PC-3 (cell line): ENCODE data around the gene MED19. TPM values are rescaled to one million over a fixed set of nuclear protein-coding genes. Genes with fewer than 3 reads are reported as not detected.
A peak's percentile ranks its signal among the peaks of the same experiment; 100 is the strongest.

Experiments used
- ATAC-seq: fragments of 200-7000 bp; cut with Tn5 transposase; 2 replicates; pipeline ENCODE4 v1.9.1; 2020; ENCODE audit warnings: mild to moderate bottlenecking, moderate library complexity
- BruUV-seq: library from RNA; stranded (reverse); fragments of 400-500 nt; replicated peaks from 2 replicates; lab custom pipeline; 2021; lab: Mats Ljungman, UMichigan
- CTCF ChIA-PET: fragments of 300-600 bp; sonication (Branson Sonifier 250); formaldehyde crosslinking; loops from one replicate; lab custom pipeline; 2022; ENCODE audit warnings: antibody characterized with exemption; lab: Charles Lee
- POLR2A ChIA-PET: fragments of 300-600 bp; sonication (Branson Sonifier 250); formaldehyde crosslinking; loops from one replicate; lab custom pipeline; 2022; ENCODE audit warnings: antibody characterized with exemption; ENCODE audit not compliant: unreplicated experiment; lab: Charles Lee
- DNase-seq: peaks from one replicate; pipeline ENCODE4 v3.0.0-alpha.2; 2015
- H2AFZ ChIP-seq: fragments of 300-600 bp; sonication (generic); 2 replicates; pipeline ENCODE4 v1.6.0; 2016; ENCODE audit warnings: antibody characterized with exemption, low read length
- H3F3A ChIP-seq: fragments of 300-600 bp; sonication (generic); one replicate; pipeline ENCODE4 v1.6.0; 2017; ENCODE audit warnings: antibody characterized with exemption, low read length, control low read depth, mild to moderate bottlenecking; ENCODE audit not compliant: unreplicated experiment
- H3K27ac ChIP-seq: fragments of 300-600 bp; sonication (generic); 2 replicates; pipeline ENCODE4 v1.5.1; 2016; ENCODE audit warnings: mild to moderate bottlenecking, low read length
- H3K27me3 ChIP-seq: fragments of 300-600 bp; sonication (generic); 2 replicates; pipeline ENCODE4 v1.6.1; 2016; ENCODE audit warnings: low read length, mixed read lengths
- H3K36me3 ChIP-seq: fragments of 300-600 bp; sonication (generic); 2 replicates; pipeline ENCODE4 v1.6.1; 2016; ENCODE audit warnings: low read depth, mixed run types, low read length, mixed read lengths
- H3K4me1 ChIP-seq: fragments of 300-600 bp; sonication (generic); 2 replicates; pipeline ENCODE4 v1.5.1; 2016; ENCODE audit warnings: low read length; ENCODE audit not compliant: insufficient read depth
- H3K4me2 ChIP-seq: fragments of 300-600 bp; sonication (generic); 2 replicates; pipeline ENCODE4 v1.6.0; 2016; ENCODE audit warnings: low read length
- H3K4me3 ChIP-seq: fragments of 300-600 bp; sonication (generic); 2 replicates; pipeline ENCODE4 v1.5.1; 2016; ENCODE audit warnings: mild to moderate bottlenecking, low read length, mixed read lengths
- H3K79me2 ChIP-seq: fragments of 300-600 bp; sonication (generic); 2 replicates; pipeline ENCODE4 v1.6.1; 2017; ENCODE audit warnings: low read length, mixed read lengths
- H3K9ac ChIP-seq: fragments of 300-600 bp; sonication (generic); 2 replicates; pipeline ENCODE4 v1.6.0; 2016; ENCODE audit warnings: mild to moderate bottlenecking, low read length
- H3K9me2 ChIP-seq: fragments of 300-600 bp; sonication (generic); replicated peaks from 2 replicates; pipeline ENCODE4 v1.6.1; 2016; ENCODE audit warnings: mixed run types, low read length, mixed read lengths
- H3K9me3 ChIP-seq: fragments of 300-600 bp; sonication (generic); 2 replicates; pipeline ENCODE4 v1.6.1; 2016; ENCODE audit warnings: low read length, mixed read lengths
- H4K20me1 ChIP-seq: fragments of 300-600 bp; sonication (generic); 2 replicates; pipeline ENCODE4 v1.6.1; 2016; ENCODE audit warnings: low read length, mixed read lengths
- CTCF ChIP-seq: fragments of 300-600 bp; sonication (generic); conservative IDR thresholded peaks from 2 replicates; pipeline ENCODE4 v1.5.1; 2017; ENCODE audit warnings: antibody characterized with exemption, low read depth, mild to moderate bottlenecking, low read length
- EZH2 ChIP-seq: fragments of 300-600 bp; sonication (generic); IDR thresholded peaks from one replicate; pipeline ENCODE4 v1.6.1; 2017; ENCODE audit warnings: antibody characterized with exemption, mild to moderate bottlenecking, low read length; ENCODE audit not compliant: unreplicated experiment
- EZH2phosphoT487 ChIP-seq: fragments of 300-600 bp; sonication (generic); IDR thresholded peaks from 2 replicates; pipeline ENCODE4 v1.6.1; 2018; ENCODE audit warnings: mild to moderate bottlenecking, antibody characterized with exemption, low read length, borderline replicate concordance
- intact Hi-C: fragments of 100-400 bp; cut with micrococcal nuclease; formaldehyde crosslinking; loops from 2 replicates; pipeline ENCODE4 v1.9.0; 2023
- total RNA-seq: library from RNA; depleted of rRNA; stranded (reverse); fragments of >200 nt; gene quantifications from 2 replicates; pipeline ENCODE4 v1.2.3, GENCODE V29; 2014

The MED19 gene
- total RNA-seq, 1 experiment from 2014 or later: 41.8 TPM

- POLR2A ChIA-PET: interaction anchor here (0.6 to 1.1 kb wide), 2 partner anchors 10 to 49 kb away, joined by 5 read pairs; no protein-coding TSS in a partner anchor
- Histone ChIP-seq H3K9ac (no peak overlapping the region), H3K79me2 (no peaks in the 10 kb centered on the region), H3K36me3 (no peaks in the 10 kb centered on the region), H3K9me3 (no peaks in the 10 kb centered on the region), H3K27ac (no peak overlapping the region), H3K9me2 (no peaks in the 10 kb centered on the region), H3F3A (peaks cover 5% of the 10 kb centered on the region), H3K4me1 (0 out of 2 replicates have a peak, but pooled peaks cover 3% of the 10 kb centered on the region), H4K20me1 (no peaks in the 10 kb centered on the region), H2AFZ (no peak overlapping the region), H3K27me3 (no peaks in the 10 kb centered on the region), H3K4me3 (no peak overlapping the region), H3K4me2 (no peak overlapping the region)
- TF ChIP-seq EZH2phosphoT487 (no peak), CTCF (no peak), EZH2 (no peak)
- BruUV-seq: no TSS peak
- CTCF ChIA-PET: interaction anchor here (0.5 to 2.7 kb wide), 9 partner anchors 9 to 763 kb away, joined by 3 to 46 read pairs (median 5); partner anchors contain the start of gene CTNND1
- intact Hi-C loops: loop anchor here (1.0 kb wide), 1 partner anchor 49 kb away; no protein-coding TSS in a partner anchor
- DNase-seq: no peak
- peak; percentile 6; the same call in 1 of the 2 replicates for ATAC-seq
These were observed 39.2 kb upstream of the MED19 start for GRCh38 chr11:57751176-57751575.

GRCh38 chr11:57746920-57747319 lies 34.9 kb upstream of the MED19 start:
- H4K20me1 ChIP-seq: no peaks in the 10 kb centered on the region
- CTCF ChIA-PET: interaction anchor here (0.6 kb wide), 1 partner anchor 53 kb away, joined by 11 read pairs; no protein-coding TSS in a partner anchor
- H3F3A ChIP-seq: peaks cover 5% of the 10 kb centered on the region
- H3K9ac ChIP-seq: no peak overlapping the region
- DNase-seq: no peak
- no peaks in the 10 kb centered on the region for H3K27me3 ChIP-seq
- no TSS peak for BruUV-seq
- H2AFZ ChIP-seq: no peak overlapping the region
- peaks cover 21% of the 10 kb centered on the region for H3K36me3 ChIP-seq
- no peaks in the 10 kb centered on the region for H3K9me2 ChIP-seq
- TF ChIP-seq EZH2phosphoT487 (no peak), EZH2 (no peak), CTCF (no peak)
- no peak overlapping the region for H3K27ac ChIP-seq
- no peaks in the 10 kb centered on the region for H3K9me3 ChIP-seq
- peaks cover 17% of the 10 kb centered on the region for H3K79me2 ChIP-seq
- no peak overlapping the region for H3K4me3 ChIP-seq
- ATAC-seq: no peak
- H3K4me1 ChIP-seq: 0 out of 2 replicates have a peak, but pooled peaks cover 7% of the 10 kb centered on the region
- intact Hi-C loops: no loop called here
- POLR2A ChIA-PET: no interaction called here
- H3K4me2 ChIP-seq: no peak overlapping the region

- CTCF ChIA-PET: no interaction called here
- POLR2A ChIA-PET: no interaction called here
These were observed 33.2 kb upstream of the MED19 start for GRCh38 chr11:57745206-57745605.

More at GRCh38 chr11:57745206-57745605, 33.2 kb upstream of the MED19 start:
- Histone ChIP-seq H3K79me2 (peaks cover 24% of the 10 kb centered on the region), H2AFZ (no peak overlapping the region), H3K4me3 (no peak overlapping the region), H3K9ac (no peak overlapping the region), H3K4me1 (peaks cover 11% of the 10 kb centered on the region), H4K20me1 (no peaks in the 10 kb centered on the region), H3K27ac (no peak overlapping the region), H3K4me2 (no peak overlapping the region), H3K36me3 (peaks cover 21% of the 10 kb centered on the region), H3K9me2 (no peaks in the 10 kb centered on the region), H3F3A (peaks cover 5% of the 10 kb centered on the region), H3K9me3 (no peaks in the 10 kb centered on the region), H3K27me3 (no peaks in the 10 kb centered on the region)
- intact Hi-C loops: no loop called here
- no TSS peak for BruUV-seq
- DNase-seq (no peak), ATAC-seq (no peak)
- no peak for TF ChIP-seq EZH2phosphoT487
- no peak for TF ChIP-seq EZH2
